ENCODE measurements around the gene GAS2. TPM values are rescaled to one million over a fixed set of nuclear protein-coding genes. Genes with fewer than 3 reads are reported as not detected.

GAS2 gene
- polyA plus RNA-seq, 1 experiment: 0.52 TPM

DNA sequence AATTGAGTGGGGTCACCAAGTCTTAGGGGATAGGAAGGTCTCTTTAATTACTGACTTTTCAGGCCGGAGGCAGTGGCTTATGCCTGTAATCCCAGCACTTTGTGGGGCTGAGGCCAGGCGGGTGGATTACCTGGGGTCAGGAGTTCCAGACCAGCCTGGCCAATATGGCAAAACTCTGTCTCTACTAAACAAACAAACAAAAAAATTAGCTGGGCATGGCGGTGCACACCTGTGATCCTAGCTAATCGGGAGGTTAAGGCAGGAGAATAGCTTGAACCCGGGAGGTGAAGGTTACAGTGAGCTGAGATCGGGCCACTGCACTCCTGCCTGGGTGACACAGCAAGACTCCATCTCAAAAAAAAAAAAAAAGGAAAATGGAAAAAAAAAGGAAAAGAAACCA lies 39.0 kb upstream of the GAS2 start:
- CTCF ChIA-PET: no interaction called here
- DNase-seq (ENCODE audit: low read depth): no peak
- Histone ChIP-seq H3K4me3 (ENCODE audit: low read depth, low read length) (no peak overlapping the region), H3K27me3 (ENCODE audit: control insufficient read depth, insufficient read depth, low read length) (no peaks in the 10 kb centered on the region), H3K36me3 (ENCODE audit: control insufficient read depth, insufficient read depth, low read length) (no peaks in the 10 kb centered on the region)
- TF ChIP-seq, protein P1, sequence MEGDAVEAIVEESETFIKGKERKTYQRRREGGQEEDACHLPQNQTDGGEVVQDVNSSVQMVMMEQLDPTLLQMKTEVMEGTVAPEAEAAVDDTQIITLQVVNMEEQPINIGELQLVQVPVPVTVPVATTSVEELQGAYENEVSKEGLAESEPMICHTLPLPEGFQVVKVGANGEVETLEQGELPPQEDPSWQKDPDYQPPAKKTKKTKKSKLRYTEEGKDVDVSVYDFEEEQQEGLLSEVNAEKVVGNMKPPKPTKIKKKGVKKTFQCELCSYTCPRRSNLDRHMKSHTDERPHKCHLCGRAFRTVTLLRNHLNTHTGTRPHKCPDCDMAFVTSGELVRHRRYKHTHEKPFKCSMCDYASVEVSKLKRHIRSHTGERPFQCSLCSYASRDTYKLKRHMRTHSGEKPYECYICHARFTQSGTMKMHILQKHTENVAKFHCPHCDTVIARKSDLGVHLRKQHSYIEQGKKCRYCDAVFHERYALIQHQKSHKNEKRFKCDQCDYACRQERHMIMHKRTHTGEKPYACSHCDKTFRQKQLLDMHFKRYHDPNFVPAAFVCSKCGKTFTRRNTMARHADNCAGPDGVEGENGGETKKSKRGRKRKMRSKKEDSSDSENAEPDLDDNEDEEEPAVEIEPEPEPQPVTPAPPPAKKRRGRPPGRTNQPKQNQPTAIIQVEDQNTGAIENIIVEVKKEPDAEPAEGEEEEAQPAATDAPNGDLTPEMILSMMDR (IDR thresholded peaks at IDR 0.05; ENCODE audit: insufficient read depth, low read depth, low read length): no peak
- POLR2A ChIA-PET: no interaction called here

DNA sequence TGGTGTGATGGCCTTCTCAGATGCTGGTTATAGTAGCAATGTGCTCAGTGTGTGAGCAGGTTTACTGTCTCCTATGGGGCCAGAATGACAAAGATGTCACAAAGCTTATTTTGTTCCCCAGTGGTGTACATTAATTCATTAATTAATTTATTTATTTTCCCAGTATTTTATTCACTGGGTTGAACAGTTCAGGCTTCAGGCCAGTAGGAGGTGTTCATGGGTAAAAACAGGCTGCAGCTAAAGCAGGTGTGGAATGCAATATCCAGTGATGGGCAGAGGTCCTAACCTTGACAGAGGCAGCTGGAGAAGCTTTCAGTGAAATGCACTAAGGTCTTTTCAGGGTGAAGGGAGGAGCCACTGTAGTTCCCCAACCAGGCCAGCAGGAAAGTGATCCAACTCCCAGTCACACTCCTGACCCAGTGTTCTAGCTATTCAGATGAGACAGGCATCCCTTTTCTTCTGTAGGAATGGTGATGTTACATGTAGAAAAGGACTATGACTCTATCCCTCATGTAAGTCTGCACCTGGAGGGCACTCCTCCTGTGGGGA lies 33.0 kb upstream of the GAS2 start:
- no peak for DNase-seq (ENCODE audit: low read depth)
- no peak overlapping the region for H3K4me3 ChIP-seq (ENCODE audit: low read depth, low read length)
- TF ChIP-seq, protein P1 (IDR thresholded peaks at IDR 0.05; ENCODE audit: insufficient read depth, low read depth, low read length): 0 out of 2 replicates have a peak, but pooled peaks have one; percentile 5
- CTCF ChIA-PET: interaction anchor here (1.8 kb wide), 1 partner anchor 10 kb away, joined by 4 read pairs; no protein-coding TSS in a partner anchor
- POLR2A ChIA-PET: no interaction called here
- no peaks in the 10 kb centered on the region for H3K36me3 ChIP-seq (ENCODE audit: control insufficient read depth, insufficient read depth, low read length)
- H3K27me3 ChIP-seq (ENCODE audit: control insufficient read depth, insufficient read depth, low read length): no peaks in the 10 kb centered on the region

DNA sequence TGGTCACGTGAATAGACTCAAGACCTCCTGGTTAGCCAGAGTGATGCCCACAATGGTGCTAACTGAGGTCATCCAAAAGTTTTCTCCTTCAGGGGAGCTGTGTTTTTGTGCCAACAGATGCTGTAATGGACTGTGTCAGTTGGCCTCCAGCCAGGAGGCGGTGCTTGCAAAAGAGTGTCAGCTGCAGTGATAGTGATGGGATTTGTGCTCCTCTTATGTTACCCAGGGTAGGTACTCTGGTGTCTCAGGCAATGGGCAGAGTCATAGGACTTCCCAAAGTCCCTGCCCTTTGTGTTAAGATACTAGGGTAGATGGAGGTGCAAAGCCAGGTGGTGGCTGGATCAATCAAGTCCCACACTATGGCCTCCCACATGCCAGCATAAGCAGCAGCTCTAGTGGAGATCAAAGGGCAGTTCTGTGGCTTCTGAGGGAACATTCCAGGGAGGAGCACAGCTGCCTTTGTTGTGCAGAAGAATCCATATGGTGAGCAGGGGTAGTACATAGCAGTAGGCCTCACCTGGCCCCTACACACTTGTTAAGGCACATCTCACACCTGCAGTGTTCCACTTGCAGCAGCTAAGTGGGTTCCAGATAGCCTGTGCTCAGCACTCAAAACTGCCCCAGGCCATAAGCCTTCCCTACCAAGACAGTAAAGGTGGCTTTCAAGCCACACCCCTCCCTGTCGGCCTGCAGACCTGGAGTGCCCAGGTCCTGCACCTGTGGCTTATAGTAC lies 31.3 kb upstream of the GAS2 start:
- Histone ChIP-seq H3K36me3 (ENCODE audit: control insufficient read depth, insufficient read depth, low read length) (no peaks in the 10 kb centered on the region), H3K4me3 (ENCODE audit: low read depth, low read length) (no peak overlapping the region), H3K27me3 (ENCODE audit: control insufficient read depth, insufficient read depth, low read length) (no peaks in the 10 kb centered on the region)
- TF ChIP-seq, protein P1 (IDR thresholded peaks at IDR 0.05; ENCODE audit: insufficient read depth, low read depth, low read length): no peak
- CTCF ChIA-PET: interaction anchor here (1.8 kb wide), 1 partner anchor 12 kb away, joined by 4 read pairs; no protein-coding TSS in a partner anchor
- DNase-seq (ENCODE audit: low read depth): no peak
- POLR2A ChIA-PET: no interaction called here

DNA sequence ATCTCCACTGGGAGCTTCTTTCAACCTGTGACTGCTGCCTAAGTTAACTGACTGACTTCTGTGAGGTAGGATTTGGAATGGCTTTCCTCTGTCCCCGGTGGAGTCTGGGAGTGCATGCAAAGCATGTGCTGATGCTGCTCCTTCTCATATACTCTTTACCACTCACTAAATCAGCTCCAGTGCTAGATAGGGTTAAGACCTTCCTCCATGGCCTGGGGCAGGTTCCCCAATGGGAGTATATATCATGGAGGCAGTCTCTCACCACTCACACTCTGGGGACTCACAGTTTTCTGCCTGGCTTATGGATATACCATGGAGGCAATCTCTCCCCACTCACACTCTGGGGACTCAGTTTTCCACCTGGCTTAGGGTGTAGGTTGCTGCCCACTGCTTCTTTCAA lies 30.7 kb upstream of the GAS2 start:
- POLR2A ChIA-PET: no interaction called here
- no peaks in the 10 kb centered on the region for H3K27me3 ChIP-seq (ENCODE audit: control insufficient read depth, insufficient read depth, low read length)
- H3K4me3 ChIP-seq (ENCODE audit: low read depth, low read length): no peak overlapping the region
- TF ChIP-seq, protein P1 (IDR thresholded peaks at IDR 0.05; ENCODE audit: insufficient read depth, low read depth, low read length): no peak
- no peak for DNase-seq (ENCODE audit: low read depth)
- H3K36me3 ChIP-seq (ENCODE audit: control insufficient read depth, insufficient read depth, low read length): no peaks in the 10 kb centered on the region
- CTCF ChIA-PET: no interaction called here

DNA sequence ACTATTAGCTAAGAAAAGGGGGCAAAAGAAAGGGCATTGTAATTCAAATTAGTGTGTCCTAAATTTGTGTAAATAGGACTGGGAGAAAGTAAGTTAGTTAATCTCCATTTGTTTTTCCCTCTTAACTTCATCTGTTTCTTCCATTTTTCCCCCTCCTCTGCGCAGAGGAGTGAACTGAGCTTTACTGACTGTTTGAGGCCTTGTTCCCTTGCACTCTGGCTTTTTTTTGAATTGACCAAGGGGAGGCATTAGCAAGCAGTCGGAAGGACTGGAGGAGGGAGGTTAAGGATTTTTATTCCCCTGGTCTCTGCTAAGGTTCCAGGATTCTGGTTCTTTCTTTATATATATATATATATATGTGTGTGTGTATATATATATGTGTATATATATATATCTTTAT lies 25.5 kb upstream of the GAS2 start:
- no peaks in the 10 kb centered on the region for H3K36me3 ChIP-seq (ENCODE audit: control insufficient read depth, insufficient read depth, low read length)
- no peaks in the 10 kb centered on the region for H3K27me3 ChIP-seq (ENCODE audit: control insufficient read depth, insufficient read depth, low read length)
- POLR2A ChIA-PET: no interaction called here
- no peak for DNase-seq (ENCODE audit: low read depth)
- H3K4me3 ChIP-seq (ENCODE audit: low read depth, low read length): no peak overlapping the region
- TF ChIP-seq, protein P1 (IDR thresholded peaks at IDR 0.05; ENCODE audit: insufficient read depth, low read depth, low read length): no peak
- CTCF ChIA-PET: no interaction called here
